Hematopoietic multipotent progenitor cell treated with erythropoietin and hydrocortisone succinate and interleukin-3 and kit ligand, for 15 days (in vitro differentiated cells): ENCODE data around the gene TRIM26.
"Not testable (repeated sequence)": the region's sequence is repeated elsewhere in the genome, so short reads cannot be mapped to it uniquely, and the experiment has no call there.

Source experiments
- DNase-seq: peaks from one replicate; pipeline ENCODE4 v3.0.0-alpha.2; 2015; ENCODE audit warnings: low spot score

The TRIM26 gene, protein sequence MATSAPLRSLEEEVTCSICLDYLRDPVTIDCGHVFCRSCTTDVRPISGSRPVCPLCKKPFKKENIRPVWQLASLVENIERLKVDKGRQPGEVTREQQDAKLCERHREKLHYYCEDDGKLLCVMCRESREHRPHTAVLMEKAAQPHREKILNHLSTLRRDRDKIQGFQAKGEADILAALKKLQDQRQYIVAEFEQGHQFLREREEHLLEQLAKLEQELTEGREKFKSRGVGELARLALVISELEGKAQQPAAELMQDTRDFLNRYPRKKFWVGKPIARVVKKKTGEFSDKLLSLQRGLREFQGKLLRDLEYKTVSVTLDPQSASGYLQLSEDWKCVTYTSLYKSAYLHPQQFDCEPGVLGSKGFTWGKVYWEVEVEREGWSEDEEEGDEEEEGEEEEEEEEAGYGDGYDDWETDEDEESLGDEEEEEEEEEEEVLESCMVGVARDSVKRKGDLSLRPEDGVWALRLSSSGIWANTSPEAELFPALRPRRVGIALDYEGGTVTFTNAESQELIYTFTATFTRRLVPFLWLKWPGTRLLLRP

GRCh38 chr6:30212865-30213666 lies at the start of gene TRIM26:
TRIM26 (minus strand) TSS chr6:30213406; CDS start chr6:30199103, 14,303 bp downstream.
- peak; percentile 87 for DNase-seq

DNA sequence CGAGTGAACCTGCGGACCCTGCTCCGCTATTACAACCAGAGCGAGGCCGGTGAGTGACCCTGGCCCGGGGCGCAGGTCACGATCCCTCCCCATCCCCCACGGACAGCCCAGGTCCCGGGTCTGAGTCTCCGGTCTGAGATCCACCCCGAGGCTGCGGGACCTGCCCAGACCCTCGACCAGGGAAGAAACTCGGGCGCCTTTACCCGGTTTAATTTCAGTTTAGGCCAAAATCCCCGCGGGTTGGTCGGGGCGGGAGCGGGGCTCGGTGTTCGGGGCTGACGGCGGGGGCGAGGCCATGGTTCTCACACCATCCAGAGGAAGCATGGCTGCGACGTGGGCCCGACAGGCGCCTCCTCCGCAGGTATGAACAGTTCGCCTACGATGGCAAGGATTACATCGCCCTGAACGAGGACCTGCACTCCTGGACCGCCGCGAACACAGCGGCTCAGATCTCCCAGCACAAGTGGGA lies 46.9 kb upstream of the TRIM26 start:
- no peak for DNase-seq

- DNase-seq: peak; percentile 8
Measured at GRCh38 chr6:30259140-30260035, 46.2 kb upstream of the TRIM26 start.

DNA sequence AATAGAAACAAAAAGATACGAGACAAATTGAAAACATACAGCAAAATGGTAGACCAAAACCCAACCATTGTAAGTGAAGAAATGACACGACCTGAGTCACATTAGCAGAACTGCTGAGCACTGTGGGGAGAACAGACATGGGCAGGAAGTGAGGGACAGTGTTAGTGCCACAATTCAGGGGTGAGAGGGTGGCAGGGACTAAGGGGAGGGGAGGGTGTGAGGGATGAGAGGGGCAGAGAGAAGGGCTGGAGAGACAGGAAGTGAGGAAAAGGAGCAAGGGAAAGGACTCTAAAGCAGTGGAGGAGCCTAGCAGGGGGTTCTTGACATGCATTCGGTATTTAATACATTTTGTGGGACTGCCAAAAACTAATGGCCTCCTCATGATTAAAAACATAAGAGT lies 45.0 kb upstream of the TRIM26 start:
- DNase-seq: no peak

- DNase-seq: not testable (repeated sequence)
Measured at GRCh38 chr6:30252417-30252816, 39.2 kb upstream of the TRIM26 start.

GRCh38 chr6:30244560-30244959 lies 31.4 kb upstream of the TRIM26 start:
- DNase-seq: no peak

DNA sequence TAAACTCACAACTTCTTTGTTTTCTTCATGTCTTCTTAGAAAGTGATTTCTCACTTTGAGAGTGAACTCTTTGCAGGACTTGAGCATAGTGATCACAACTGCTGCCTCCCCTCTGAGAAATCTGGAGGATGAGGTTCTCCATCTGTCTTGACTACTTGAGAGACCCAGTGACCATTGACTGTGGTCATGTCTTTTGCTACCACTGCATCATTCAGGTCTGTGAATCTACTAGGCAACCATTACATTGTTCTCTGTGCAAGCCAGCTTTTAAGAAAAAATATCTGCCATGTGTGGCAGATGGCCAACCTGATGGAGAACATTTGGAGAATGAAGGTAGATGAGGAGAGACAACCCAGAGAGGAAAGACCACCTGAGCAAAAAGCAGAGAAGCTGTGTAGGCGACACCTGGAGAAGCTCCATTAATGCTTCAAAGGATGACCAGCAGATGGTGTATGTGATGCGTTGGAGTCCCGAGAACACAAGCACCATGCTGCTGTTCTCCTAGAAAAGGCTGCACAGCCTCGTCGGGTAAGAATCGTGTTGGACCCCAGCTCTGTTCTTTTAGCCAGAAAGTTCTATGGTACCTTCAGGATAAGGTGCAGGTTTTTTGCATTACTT lies 25.1 kb upstream of the TRIM26 start:
- DNase-seq: peak; percentile 26

- no peak for DNase-seq
Measured at GRCh38 chr6:30234356-30234755, 21.1 kb upstream of the TRIM26 start.

DNA sequence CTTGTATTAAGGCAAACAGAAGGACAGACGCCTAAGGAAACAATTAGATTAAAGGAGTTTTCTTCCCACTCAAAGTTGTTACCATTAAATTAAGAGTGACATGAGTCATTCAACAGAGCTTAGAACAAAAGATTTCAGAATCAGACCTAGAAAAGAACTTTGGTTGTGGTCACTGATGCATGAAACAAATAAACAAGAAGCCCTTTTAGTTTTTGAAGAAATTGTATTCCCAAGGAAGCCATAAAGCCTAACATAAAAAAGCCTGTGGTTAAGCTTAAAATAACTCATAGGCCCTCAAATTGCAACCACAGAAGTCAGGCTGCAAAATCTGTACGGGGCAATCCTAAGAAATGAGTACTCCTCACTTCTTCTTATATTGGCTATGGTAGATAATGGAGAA lies 17.9 kb upstream of the TRIM26 start:
- DNase-seq: no peak

- DNase-seq: no peak
Measured at GRCh38 chr6:30227763-30228487, 14.7 kb upstream of the TRIM26 start.

DNA sequence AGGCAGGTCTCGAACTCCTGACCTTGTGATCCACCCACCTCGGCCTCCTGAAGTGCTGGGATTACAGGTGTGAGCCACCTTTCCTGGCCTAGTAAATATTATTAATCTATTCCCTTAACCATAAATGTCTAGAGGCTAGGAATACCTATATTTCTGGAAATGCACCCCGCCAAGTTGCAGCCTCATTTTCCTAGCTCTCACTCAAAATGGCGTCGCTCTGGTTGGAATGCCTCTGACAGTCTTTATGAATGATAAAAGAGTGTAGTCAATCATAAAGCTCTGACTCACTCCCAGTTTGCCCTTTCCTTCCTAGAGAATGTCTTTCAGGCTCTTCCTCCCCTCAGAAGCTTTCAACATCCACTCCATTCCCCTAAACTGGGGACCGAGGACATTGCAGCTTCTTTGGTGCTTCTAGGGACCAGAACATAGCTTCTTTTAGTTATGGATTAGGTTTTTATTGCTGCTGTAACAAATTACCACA lies 14.1 kb upstream of the TRIM26 start:
- no peak for DNase-seq

GRCh38 chr6:30223339-30223738 lies 10.1 kb upstream of the TRIM26 start:
- DNase-seq: no peak

DNA sequence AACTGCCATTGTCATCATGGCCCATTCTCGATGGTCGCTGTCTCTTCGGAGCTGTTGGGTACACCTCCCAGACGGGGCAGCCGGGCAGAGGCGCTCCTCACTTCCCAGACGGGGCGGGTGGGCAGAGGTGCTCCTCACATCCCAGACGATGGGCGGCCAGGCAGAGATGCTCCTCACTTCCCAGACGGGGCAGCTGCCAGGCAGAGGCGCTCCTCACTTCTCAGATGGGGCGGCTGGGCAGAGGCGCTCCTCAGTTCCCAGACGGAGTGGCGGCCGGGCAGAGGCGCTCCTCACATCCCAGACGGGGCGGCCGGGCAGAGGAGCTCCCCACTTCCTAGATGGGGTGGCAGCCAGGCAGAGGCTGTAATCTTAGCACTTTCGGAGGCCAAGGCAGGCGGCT lies 8.8 kb upstream of the TRIM26 start:
- not testable (repeated sequence) for DNase-seq

DNA sequence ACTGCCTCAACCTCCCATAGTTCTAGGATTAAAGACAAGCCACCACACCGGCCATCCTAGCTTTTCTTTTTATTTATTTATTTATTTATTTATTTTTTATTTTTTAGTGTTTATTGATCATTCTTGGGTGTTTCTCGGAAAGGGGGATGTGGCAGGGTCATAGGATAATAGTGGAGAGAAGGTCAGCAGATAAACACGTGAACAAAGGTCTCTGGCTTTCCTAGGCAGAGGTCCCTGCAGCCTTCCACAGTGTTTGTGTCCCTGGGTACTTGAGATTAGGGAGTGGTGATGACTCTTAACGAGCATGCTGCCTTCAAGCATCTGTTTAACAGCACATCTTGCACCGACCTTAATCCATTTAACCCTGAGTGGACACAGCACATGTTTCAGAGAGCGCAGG lies 8.2 kb upstream of the TRIM26 start:
- not testable (repeated sequence) for DNase-seq

- DNase-seq: peak; percentile 41
Measured at GRCh38 chr6:30219244-30219643, 6.0 kb upstream of the TRIM26 start.

DNA sequence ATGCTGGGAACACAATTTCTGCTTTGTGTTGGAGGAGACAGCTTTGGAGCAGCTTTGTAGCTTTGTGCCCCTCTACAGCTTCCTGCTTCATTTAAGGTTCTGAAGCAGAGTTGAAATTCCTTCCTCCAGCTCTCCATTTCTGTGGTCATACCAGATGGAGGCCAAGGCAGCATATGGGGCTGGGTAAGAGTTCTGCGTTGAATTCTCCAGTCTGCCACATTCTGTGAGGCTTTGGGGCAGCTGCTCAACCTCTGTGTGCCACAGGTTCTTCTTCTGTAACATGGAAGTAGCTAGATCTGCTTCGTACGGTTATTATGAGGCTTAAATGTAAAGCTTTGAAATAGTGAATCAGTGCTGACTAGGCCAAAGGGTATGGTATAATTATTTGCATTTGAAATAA lies 2.9 kb upstream of the TRIM26 start:
- no peak for DNase-seq

DNA sequence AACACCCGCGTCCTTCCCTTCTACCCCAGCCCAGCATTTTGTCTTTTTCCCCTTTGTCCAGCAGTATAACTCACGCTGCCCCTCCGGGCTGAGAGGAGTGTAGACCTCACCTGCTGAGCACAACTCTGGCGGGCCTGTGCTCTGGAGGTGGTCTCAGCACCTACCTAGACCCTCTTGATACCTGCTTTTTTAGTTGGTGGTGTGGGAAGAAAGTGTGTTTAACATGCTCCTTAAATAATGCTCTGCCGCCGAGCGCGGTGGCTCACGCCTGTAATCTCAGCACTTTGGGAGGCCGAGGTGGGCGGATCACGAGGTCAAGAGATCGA lies 1.4 kb upstream of the TRIM26 start:
- no peak for DNase-seq

- peak; percentile 40 for DNase-seq
Measured at GRCh38 chr6:30213957-30214656, 901 bp upstream of the TRIM26 start.

- DNase-seq: no peak
Measured at GRCh38 chr6:30213667-30213956, 406 bp upstream of the TRIM26 start.

- no peak for DNase-seq
Measured at GRCh38 chr6:30211899-30212298, 1.3 kb downstream of the TRIM26 start.
